Spleen (tissue), 11 donors: Measurements from ENCODE around the gene ZNF536. TPM values are rescaled to one million over a fixed set of nuclear protein-coding genes. Genes with fewer than 3 reads are reported as not detected.
A peak's percentile ranks its signal among the peaks of the same experiment; 100 is the strongest.

Source experiments
- DNase-seq: peaks from one replicate; pipeline ENCODE4 v3.0.0-alpha.2; 2020
- H3K27ac ChIP-seq, 8 donors: fragments of 200-600 bp; sonication (generic) in 7 of 8; 1 replicate in 4 of 8; 2 replicates in 4 of 8; pipeline versions ENCODE4 v1.5.0 to v1.8.0; 2016 to 2021; ENCODE audit warnings: inconsistent platforms in 4 of 8, mild to moderate bottlenecking in 4 of 8, moderate library complexity in 1 of 8
- H3K27me3 ChIP-seq, 7 donors: fragments of 200-600 bp; sonication (generic) in 6 of 7; replicated peaks in 1 of 7; 1 replicate in 4 of 7; 2 replicates in 3 of 7; pipeline versions ENCODE4 v1.5.0 to v1.8.0; 2016 to 2021; ENCODE audit warnings: inconsistent platforms in 3 of 7, mild to moderate bottlenecking in 1 of 7
- H3K36me3 ChIP-seq, 6 donors: fragments of 200-600 bp; sonication (generic) in 5 of 6; 1 replicate in 4 of 6; 2 replicates in 2 of 6; pipeline versions ENCODE4 v1.5.0 to v1.8.0; 2016 to 2021; ENCODE audit warnings: inconsistent platforms in 2 of 6
- H3K4me1 ChIP-seq, 6 donors: fragments of 200-600 bp; sonication (generic) in 5 of 6; 1 replicate in 3 of 6; 2 replicates in 3 of 6; pipeline versions ENCODE4 v1.5.0 to v1.8.0; 2016 to 2021; ENCODE audit warnings: inconsistent platforms in 3 of 6
- H3K4me3 ChIP-seq, 8 donors: fragments of 200-600 bp; sonication (generic) in 7 of 8; 1 replicate in 4 of 8; 2 replicates in 4 of 8; pipeline versions ENCODE4 v1.5.0 to v1.8.0; 2016 to 2021; ENCODE audit warnings: inconsistent platforms in 4 of 8, mild to moderate bottlenecking in 4 of 8, moderate library complexity in 2 of 8
- H3K9me3 ChIP-seq, 8 donors: fragments of 200-600 bp; sonication (generic) in 7 of 8; 1 replicate in 4 of 8; 2 replicates in 4 of 8; pipeline versions ENCODE4 v1.5.0 to v1.8.0; 2016 to 2021; ENCODE audit warnings: inconsistent platforms in 4 of 8
- CTCF ChIP-seq, 11 experiments: fragments of 200-600 bp in 7 of 11; fragments of 450-650 bp in 4 of 11; sonication (generic) in 4 of 11; IDR thresholded peaks in 8 of 11; conservative IDR thresholded peaks in 3 of 11; 1 replicate in 7 of 11; 2 replicates in 4 of 11; pipeline versions ENCODE4 v1.4.0 to v1.8.0; 2016 to 2021; ENCODE audit warnings: antibody characterized with exemption in 11 of 11, inconsistent platforms in 4 of 11, mild to moderate bottlenecking in 1 of 11
- POLR2A ChIP-seq, 3 donors: fragments of 450-650 bp; IDR thresholded peaks; one replicate each; pipeline ENCODE4 v1.5.1; 2017; ENCODE audit warnings: antibody characterized with exemption in 3 of 3, mild to moderate bottlenecking in 1 of 3
- POLR2AphosphoS5 ChIP-seq, 3 donors: sonication (generic); formaldehyde crosslinking; IDR thresholded peaks; one replicate each; pipeline ENCODE4 v1.5.1; 2017; ENCODE audit warnings: antibody characterized with exemption in 3 of 3
- WGBS, 5 donors: extraction: QIAGEN DNeasy Blood & Tissue Kit in 3 of 5; methylation state at CpG; one replicate each; pipeline versions ENCODE4 v1.1.5 to v1.1.7; 2013 to 2018; 5-methylcytosine and 5-hydroxymethylcytosine counted together
- intact Hi-C: fragments of 100-400 bp; cut with DNase I; formaldehyde crosslinking; loops from one replicate; pipeline ENCODE4 v1.15.0; 2023; ENCODE audit warnings: low total_unique reads
- polyA plus RNA-seq, 3 donors: library from polyadenylated mRNA; stranded (reverse); fragments of 200-250 nt; gene quantifications; one replicate each; pipeline ENCODE4 v1.2.1, GENCODE V29; 2013
- total RNA-seq, 7 donors: library from RNA; depleted of rRNA in 3 of 7; stranded (reverse); fragments of >200 nt in 3 of 7; fragmentation: NEBNext Ultra II Directional in 4 of 7; extraction: Animal tissue kit (Norgen Biotek cat#: 25700) in 4 of 7; gene quantifications; one replicate each; pipeline versions ENCODE4 v1.1.0 to v1.2.1, GENCODE V29; 2016 to 2021
- donor health status: healthy with polysubstance abuse.
- donor health status: DM: no; HTN: no; CAD: no; lungs with moderate emphysema.
- donor health status: DM: no; HTN: no; CAD: no.
- donor health status: Bipolar disorder and iron deficiency.
- donor health status: healthy.
- donor health status: DM: no; HTN: no; CAD: no.
- donor health status: DM: yes; HTN: yes; CAD: no.

Gene ZNF536
- total and polyA plus RNA-seq, 10 donors = 0.13 to 4.1 (median 2.1) TPM

- intact Hi-C loops = no loop called here
- H3K27me3 ChIP-seq = peaks cover 0 to 21% (median 0%) of the 10 kb centered on the region in 7 donors
- H3K36me3 ChIP-seq = no peaks in the 10 kb centered on the region
- no peak overlapping the region for H3K27ac ChIP-seq
- no peak for TF ChIP-seq POLR2A (IDR thresholded peaks at IDR 0.05)
- H3K4me1 ChIP-seq = no peaks in the 10 kb centered on the region
- 82 to 92% (median 88%) methylated on average over 6 of the region's 6 CpGs for WGBS, 5 donors
- no peaks in the 10 kb centered on the region for H3K9me3 ChIP-seq
- H3K4me3 ChIP-seq = no peak overlapping the region
- DNase-seq = peak; percentile 1
Measured at GRCh38 chr19:30558793-30559192, 186.6 kb downstream of the ZNF536 start.

- Histone ChIP-seq H3K4me3 (no peak overlapping the region), H3K9me3 (no peaks in the 10 kb centered on the region), H3K4me1 (no peaks in the 10 kb centered on the region), H3K27ac (no peak overlapping the region), H3K27me3 (peaks cover 0 to 21% (median 0%) of the 10 kb centered on the region in 7 donors), H3K36me3 (no peaks in the 10 kb centered on the region)
- 64 to 78% (median 74%) methylated on average over 8 to 9 of the region's 9 CpGs for WGBS, 5 donors
- intact Hi-C loops = no loop called here
- TF ChIP-seq POLR2A (IDR thresholded peaks at IDR 0.05) (no peak), POLR2AphosphoS5 (IDR thresholded peaks at IDR 0.05) (no peak), CTCF (IDR thresholded peaks at IDR 0.05 in 8 of 11, conservative IDR thresholded peaks at IDR 0.05 in 3 of 11) (no peak)
- peak; percentile 28 for DNase-seq
Measured at GRCh38 chr19:30559446-30559845, 187.3 kb downstream of the ZNF536 start.

- Histone ChIP-seq H3K27ac (no peak overlapping the region), H3K9me3 (no peaks in the 10 kb centered on the region), H3K4me1 (no peaks in the 10 kb centered on the region), H3K27me3 (peaks cover 0 to 21% (median 0%) of the 10 kb centered on the region in 7 donors), H3K4me3 (no peak overlapping the region), H3K36me3 (no peaks in the 10 kb centered on the region)
- no peak for DNase-seq
- TF ChIP-seq POLR2AphosphoS5 (IDR thresholded peaks at IDR 0.05) (no peak), POLR2A (IDR thresholded peaks at IDR 0.05) (no peak), CTCF (IDR thresholded peaks at IDR 0.05 in 8 of 11, conservative IDR thresholded peaks at IDR 0.05 in 3 of 11) (no peak)
- WGBS, 5 donors = 87 to 93% (median 93%) methylated on average over 8 of the region's 8 CpGs
- intact Hi-C loops = no loop called here
Measured at GRCh38 chr19:30562981-30563380, 190.8 kb downstream of the ZNF536 start.

GRCh38 chr19:30563691-30564090, 191.5 kb downstream of the ZNF536 start:
- intact Hi-C loops = no loop called here
- DNase-seq = no peak

More at GRCh38 chr19:30563691-30564090, 191.5 kb downstream of the ZNF536 start:
- Histone ChIP-seq H3K27me3 (peaks cover 0 to 21% (median 0%) of the 10 kb centered on the region in 7 donors), H3K27ac (no peak overlapping the region), H3K36me3 (no peaks in the 10 kb centered on the region), H3K4me1 (no peaks in the 10 kb centered on the region), H3K4me3 (no peak overlapping the region), H3K9me3 (no peaks in the 10 kb centered on the region)
- TF ChIP-seq POLR2A (IDR thresholded peaks at IDR 0.05) (no peak), POLR2AphosphoS5 (IDR thresholded peaks at IDR 0.05) (no peak), CTCF (IDR thresholded peaks at IDR 0.05 in 8 of 11, conservative IDR thresholded peaks at IDR 0.05 in 3 of 11) (no peak)
- 80 to 88% (median 87%) methylated on average over 3 of the region's 3 CpGs for WGBS, 5 donors
